SH-SY5Y (cell line): ENCODE results near the gene MXD1.

Experiments
- GATA2 ChIP-seq: IDR thresholded peaks from 2 replicates; pipeline ENCODE4 v1.6.1; 2011; ENCODE audit warnings: mild to moderate bottlenecking, low read depth, low read length
- GATA3 ChIP-seq: IDR thresholded peaks from 2 replicates; pipeline ENCODE4 v1.6.1; 2011; ENCODE audit warnings: low read depth, mild to moderate bottlenecking, low read length, moderate library complexity

DNA sequence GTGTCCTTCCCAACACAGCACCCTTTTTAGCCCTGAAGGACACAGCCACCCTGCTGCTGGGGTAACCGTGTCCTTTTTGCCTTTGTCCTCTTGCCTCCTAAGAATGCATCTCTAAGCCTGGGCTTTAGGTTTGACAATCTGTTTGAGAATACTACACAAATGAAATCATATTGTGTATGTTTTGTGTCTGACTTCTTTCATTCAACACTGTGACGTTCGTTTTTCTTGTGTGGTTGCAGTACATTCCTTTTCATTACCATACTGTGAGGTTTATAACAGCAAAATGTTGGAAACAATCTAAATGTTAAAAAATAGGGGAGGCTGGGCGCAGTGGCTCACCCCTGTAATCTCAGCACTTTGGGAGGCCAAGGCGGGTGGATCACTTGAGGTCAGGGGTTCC, 35.3 kb downstream of the MXD1 start:
- TF ChIP-seq GATA3, result no peak
- TF ChIP-seq GATA2, result no peak
